ENCODE results near the gene FAM3C.
A peak's percentile ranks its signal among the peaks of the same experiment; 100 is the strongest.

FAM3C gene

GRCh38 chr7:121390617-121391016 lies 5.5 kb downstream of the FAM3C start:
- H3K27me3 ChIP-seq (ENCODE audit: control insufficient read depth, insufficient read depth, low read length), result no peaks in the 10 kb centered on the region
- peaks cover 21% of the 10 kb centered on the region for H3K36me3 ChIP-seq (ENCODE audit: insufficient read depth, low read length)
- no peak overlapping the region for H3K4me3 ChIP-seq (ENCODE audit: low read length)
- no peak overlapping the region for H3K9ac ChIP-seq (ENCODE audit: low read depth, low read length)
- H3K4me2 ChIP-seq (ENCODE audit: low read length), result no peak overlapping the region
- H3K4me1 ChIP-seq (ENCODE audit: control insufficient read depth, insufficient read depth, low read length), result peaks cover 12% of the 10 kb centered on the region
- H3K9me3 ChIP-seq (replicated peaks; ENCODE audit: low read length), result no peaks in the 10 kb centered on the region

GRCh38 chr7:121390109-121390508 lies 6.0 kb downstream of the FAM3C start:
- Histone ChIP-seq H3K36me3 (ENCODE audit: insufficient read depth, low read length) (peaks cover 21% of the 10 kb centered on the region), H3K27me3 (ENCODE audit: control insufficient read depth, insufficient read depth, low read length) (no peaks in the 10 kb centered on the region), H3K4me1 (ENCODE audit: control insufficient read depth, insufficient read depth, low read length) (peaks cover 17% of the 10 kb centered on the region), H3K4me2 (ENCODE audit: low read length) (no peak overlapping the region), H3K4me3 (ENCODE audit: low read length) (no peak overlapping the region), H3K9me3 (replicated peaks; ENCODE audit: low read length) (no peaks in the 10 kb centered on the region), H3K9ac (ENCODE audit: low read depth, low read length) (no peak overlapping the region)

DNA sequence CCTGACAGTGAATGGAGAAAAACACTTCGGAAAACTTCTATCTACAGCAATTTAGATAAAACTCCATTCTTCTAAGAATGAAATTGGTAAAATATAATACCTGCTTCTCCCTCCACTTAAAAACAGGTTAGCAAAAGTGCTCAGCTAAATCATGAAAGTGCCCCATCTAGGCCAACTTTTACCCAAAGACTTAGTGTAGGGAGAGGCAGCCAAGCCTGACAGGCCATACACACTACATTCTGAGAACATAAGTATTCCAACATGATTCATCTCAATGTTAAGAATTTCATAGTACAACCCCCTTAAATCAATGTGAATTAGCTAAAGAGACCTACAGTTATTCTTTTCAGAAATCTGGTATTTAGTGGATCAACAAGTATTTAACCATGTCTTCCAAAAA lies 7.2 kb downstream of the FAM3C start:
- Histone ChIP-seq H3K9me3 (replicated peaks; ENCODE audit: low read length) (no peaks in the 10 kb centered on the region), H3K9ac (ENCODE audit: low read depth, low read length) (no peak overlapping the region), H3K36me3 (ENCODE audit: insufficient read depth, low read length) (peaks cover 17% of the 10 kb centered on the region), H3K4me1 (ENCODE audit: control insufficient read depth, insufficient read depth, low read length) (peaks cover 17% of the 10 kb centered on the region), H3K4me3 (ENCODE audit: low read length) (no peak overlapping the region), H3K4me2 (ENCODE audit: low read length) (no peak overlapping the region), H3K27me3 (ENCODE audit: control insufficient read depth, insufficient read depth, low read length) (no peaks in the 10 kb centered on the region)

DNA sequence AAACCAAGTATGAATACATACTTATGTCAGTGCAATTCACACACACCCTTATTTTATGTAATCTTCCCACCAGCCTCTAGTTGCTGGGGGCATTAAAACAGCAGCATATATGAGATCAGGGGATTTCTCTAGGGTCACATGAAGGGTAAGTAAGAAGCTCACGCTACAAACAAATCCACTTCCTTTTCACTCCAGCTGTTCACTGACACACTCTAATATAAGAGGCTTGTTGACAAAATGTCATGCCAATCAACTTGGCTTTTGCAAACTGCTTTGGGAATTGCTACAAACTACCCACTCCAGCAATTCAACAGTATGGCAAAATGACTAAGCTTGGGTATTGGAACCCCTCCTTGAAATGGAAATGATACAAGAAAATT lies 10.3 kb downstream of the FAM3C start:
- H3K36me3 ChIP-seq (ENCODE audit: insufficient read depth, low read length), result peaks cover 9% of the 10 kb centered on the region
- no peak overlapping the region for H3K4me3 ChIP-seq (ENCODE audit: low read length)
- no peaks in the 10 kb centered on the region for H3K9me3 ChIP-seq (replicated peaks; ENCODE audit: low read length)
- H3K27me3 ChIP-seq (ENCODE audit: control insufficient read depth, insufficient read depth, low read length), result no peaks in the 10 kb centered on the region
- H3K4me2 ChIP-seq (ENCODE audit: low read length), result peak overlapping the region; percentile 8
- H3K9ac ChIP-seq (ENCODE audit: low read depth, low read length), result no peak overlapping the region
- H3K4me1 ChIP-seq (ENCODE audit: control insufficient read depth, insufficient read depth, low read length), result peaks cover 17% of the 10 kb centered on the region

DNA sequence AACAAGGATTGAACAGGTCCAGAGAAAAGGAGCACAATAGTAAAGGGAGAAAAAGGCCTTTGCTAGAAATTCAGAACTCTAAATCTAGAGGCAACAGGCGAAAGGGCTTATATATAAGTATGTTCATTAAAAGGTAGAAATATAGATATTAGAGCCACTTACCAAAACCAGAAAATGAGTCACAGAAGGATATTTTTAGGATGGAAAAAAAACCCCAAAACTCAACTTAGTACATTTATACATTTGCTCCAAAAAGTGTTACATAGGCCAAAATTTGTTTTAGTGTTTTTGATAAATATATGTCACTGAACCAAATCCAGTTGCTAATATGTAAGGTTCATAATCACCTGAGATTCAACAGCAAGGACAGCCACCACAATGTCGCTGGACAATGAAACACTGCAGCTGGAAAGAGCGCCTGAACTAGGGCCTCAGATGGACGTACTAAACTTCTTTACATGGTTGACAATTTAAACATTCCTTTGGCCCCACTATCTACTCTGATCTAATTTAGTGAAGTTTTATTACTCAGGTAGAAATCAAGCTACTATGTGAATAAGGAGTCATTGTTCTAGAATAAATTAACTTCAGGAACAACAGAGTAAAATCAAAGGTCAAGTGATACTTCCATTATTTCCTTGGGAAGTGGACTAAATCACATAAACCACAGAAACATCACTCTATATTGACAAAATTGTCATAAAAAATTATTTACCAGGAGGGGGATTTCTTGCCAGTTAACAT lies 10.9 kb downstream of the FAM3C start:
- Histone ChIP-seq H3K4me2 (ENCODE audit: low read length) (peak overlapping the region; percentile 8), H3K4me3 (ENCODE audit: low read length) (no peak overlapping the region), H3K36me3 (ENCODE audit: insufficient read depth, low read length) (peaks cover 10% of the 10 kb centered on the region), H3K4me1 (ENCODE audit: control insufficient read depth, insufficient read depth, low read length) (peaks cover 17% of the 10 kb centered on the region), H3K9ac (ENCODE audit: low read depth, low read length) (no peak overlapping the region), H3K27me3 (ENCODE audit: control insufficient read depth, insufficient read depth, low read length) (no peaks in the 10 kb centered on the region), H3K9me3 (replicated peaks; ENCODE audit: low read length) (no peaks in the 10 kb centered on the region)

- peaks cover 17% of the 10 kb centered on the region for H3K4me1 ChIP-seq (ENCODE audit: control insufficient read depth, insufficient read depth, low read length)
- H3K36me3 ChIP-seq (ENCODE audit: insufficient read depth, low read length), result peaks cover 17% of the 10 kb centered on the region
- H3K4me3 ChIP-seq (ENCODE audit: low read length), result no peak overlapping the region
- H3K4me2 ChIP-seq (ENCODE audit: low read length), result no peak overlapping the region
- no peaks in the 10 kb centered on the region for H3K27me3 ChIP-seq (ENCODE audit: control insufficient read depth, insufficient read depth, low read length)
- no peak overlapping the region for H3K9ac ChIP-seq (ENCODE audit: low read depth, low read length)
- H3K9me3 ChIP-seq (replicated peaks; ENCODE audit: low read length), result no peaks in the 10 kb centered on the region
Measured at GRCh38 chr7:121384265-121384664, 11.8 kb downstream of the FAM3C start.

DNA sequence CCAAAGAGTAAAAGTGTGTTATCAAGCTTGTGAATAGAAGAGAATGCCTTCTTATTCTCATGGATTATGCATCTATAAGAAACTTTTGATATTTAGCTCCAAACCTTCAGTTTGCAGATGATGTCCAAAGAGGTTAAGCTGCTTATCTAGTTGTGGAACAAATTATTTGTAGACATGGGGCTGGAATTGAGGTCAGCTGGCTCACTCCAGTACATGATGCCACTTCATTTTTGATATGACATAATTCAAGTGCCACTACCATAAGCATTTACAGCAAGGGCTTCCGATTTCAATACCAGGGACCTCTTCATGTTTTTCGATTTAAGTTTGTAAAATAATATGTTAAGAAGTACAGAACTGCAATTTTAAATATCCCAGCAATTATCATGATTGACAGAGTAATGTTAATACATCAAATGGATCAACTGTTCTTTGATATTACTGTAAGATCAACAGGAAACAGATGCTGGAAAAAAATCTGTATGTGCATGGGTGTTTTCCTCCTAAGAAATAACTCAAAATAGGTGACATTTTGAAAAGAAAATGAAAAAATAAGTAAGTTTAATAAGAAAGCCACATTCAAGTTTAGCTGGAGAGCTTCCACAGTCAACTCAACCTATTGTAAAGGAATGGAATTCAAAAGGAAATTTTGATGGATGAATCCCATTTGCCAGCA lies 12.7 kb downstream of the FAM3C start:
- peaks cover 17% of the 10 kb centered on the region for H3K4me1 ChIP-seq (ENCODE audit: control insufficient read depth, insufficient read depth, low read length)
- H3K4me3 ChIP-seq (ENCODE audit: low read length), result no peak overlapping the region
- H3K36me3 ChIP-seq (ENCODE audit: insufficient read depth, low read length), result peaks cover 20% of the 10 kb centered on the region
- H3K9me3 ChIP-seq (replicated peaks; ENCODE audit: low read length), result no peaks in the 10 kb centered on the region
- H3K4me2 ChIP-seq (ENCODE audit: low read length), result no peak overlapping the region
- no peaks in the 10 kb centered on the region for H3K27me3 ChIP-seq (ENCODE audit: control insufficient read depth, insufficient read depth, low read length)
- H3K9ac ChIP-seq (ENCODE audit: low read depth, low read length), result no peak overlapping the region

GRCh38 chr7:121382473-121382872 lies 13.6 kb downstream of the FAM3C start:
- Histone ChIP-seq H3K9ac (ENCODE audit: low read depth, low read length) (no peak overlapping the region), H3K9me3 (replicated peaks; ENCODE audit: low read length) (no peaks in the 10 kb centered on the region), H3K4me1 (ENCODE audit: control insufficient read depth, insufficient read depth, low read length) (peaks cover 17% of the 10 kb centered on the region), H3K4me3 (ENCODE audit: low read length) (no peak overlapping the region), H3K4me2 (ENCODE audit: low read length) (no peak overlapping the region), H3K36me3 (ENCODE audit: insufficient read depth, low read length) (peaks cover 29% of the 10 kb centered on the region), H3K27me3 (ENCODE audit: control insufficient read depth, insufficient read depth, low read length) (no peaks in the 10 kb centered on the region)

DNA sequence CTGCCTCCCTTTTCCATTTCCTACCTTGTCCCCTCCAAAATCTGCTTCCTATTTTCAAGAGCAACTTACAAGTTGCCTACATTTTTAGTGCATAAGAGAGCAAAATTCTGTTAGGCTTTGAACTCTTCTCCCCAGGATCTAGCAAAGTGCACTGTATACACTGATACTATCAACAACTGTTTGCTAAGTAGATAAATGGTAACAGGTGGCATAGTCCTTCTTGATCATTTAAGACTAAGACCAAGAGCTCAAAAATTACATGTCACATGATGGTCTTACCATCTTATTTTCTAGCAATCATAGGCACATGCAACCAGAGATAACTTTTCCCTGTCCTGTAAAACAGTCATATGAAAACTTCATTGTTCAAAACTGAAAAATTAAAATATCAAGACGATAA lies 16.2 kb downstream of the FAM3C start:
- Histone ChIP-seq H3K9me3 (replicated peaks; ENCODE audit: low read length) (no peaks in the 10 kb centered on the region), H3K4me3 (ENCODE audit: low read length) (no peak overlapping the region), H3K27me3 (ENCODE audit: control insufficient read depth, insufficient read depth, low read length) (no peaks in the 10 kb centered on the region), H3K4me1 (ENCODE audit: control insufficient read depth, insufficient read depth, low read length) (peaks cover 2% of the 10 kb centered on the region), H3K4me2 (ENCODE audit: low read length) (no peak overlapping the region), H3K36me3 (ENCODE audit: insufficient read depth, low read length) (peaks cover 52% of the 10 kb centered on the region), H3K9ac (ENCODE audit: low read depth, low read length) (no peak overlapping the region)

- Histone ChIP-seq H3K9ac (ENCODE audit: low read depth, low read length) (no peak overlapping the region), H3K4me2 (ENCODE audit: low read length) (no peak overlapping the region), H3K4me1 (ENCODE audit: control insufficient read depth, insufficient read depth, low read length) (peaks cover 13% of the 10 kb centered on the region), H3K36me3 (ENCODE audit: insufficient read depth, low read length) (peaks cover 62% of the 10 kb centered on the region), H3K27me3 (ENCODE audit: control insufficient read depth, insufficient read depth, low read length) (no peaks in the 10 kb centered on the region), H3K9me3 (replicated peaks; ENCODE audit: low read length) (no peaks in the 10 kb centered on the region), H3K4me3 (ENCODE audit: low read length) (no peak overlapping the region)
Measured at GRCh38 chr7:121376979-121377378, 19.1 kb downstream of the FAM3C start.

DNA sequence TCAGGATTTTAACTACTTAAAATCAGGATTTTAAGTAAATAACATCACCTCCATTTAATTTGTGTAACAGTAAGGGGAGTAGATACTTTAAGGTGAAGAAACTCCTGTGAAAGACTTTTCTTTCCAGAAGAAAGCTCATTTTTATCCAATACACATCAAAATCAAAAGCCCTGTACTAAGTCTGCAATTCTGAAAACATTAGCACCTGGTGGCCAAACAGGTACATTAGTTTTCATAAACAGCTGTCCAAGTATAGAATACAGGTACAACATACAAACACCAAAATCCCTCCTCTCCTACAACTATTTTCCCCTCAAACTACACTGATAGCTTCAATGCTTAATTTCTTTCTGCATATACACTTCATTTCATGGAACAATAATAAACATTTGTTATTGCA lies 22.9 kb downstream of the FAM3C start:
- H3K36me3 ChIP-seq (ENCODE audit: insufficient read depth, low read length), result peaks cover 65% of the 10 kb centered on the region
- no peak overlapping the region for H3K4me3 ChIP-seq (ENCODE audit: low read length)
- H3K9me3 ChIP-seq (replicated peaks; ENCODE audit: low read length), result no peaks in the 10 kb centered on the region
- peaks cover 23% of the 10 kb centered on the region for H3K4me1 ChIP-seq (ENCODE audit: control insufficient read depth, insufficient read depth, low read length)
- no peaks in the 10 kb centered on the region for H3K27me3 ChIP-seq (ENCODE audit: control insufficient read depth, insufficient read depth, low read length)
- H3K9ac ChIP-seq (ENCODE audit: low read depth, low read length), result no peak overlapping the region
- H3K4me2 ChIP-seq (ENCODE audit: low read length), result no peak overlapping the region

Data from skeletal muscle satellite cell (primary cell).